22Rv1 (cell line): ENCODE measurements around the gene TRAM2.

Experiments
- H3K27ac ChIP-seq: fragments of 450-650 bp; 2 replicates; pipeline ENCODE4 v1.5.1; 2017
- ZFX ChIP-seq: fragments of 450-650 bp; IDR thresholded peaks from 2 replicates; pipeline ENCODE4 v1.6.1; 2017; ENCODE audit warnings: antibody characterized with exemption, borderline replicate concordance
- TF ChIP-seq, protein P1 (sequence below): fragments of 450-650 bp; IDR thresholded peaks from 2 replicates; pipeline ENCODE4 v1.5.1; 2017; ENCODE audit warnings: mild to moderate bottlenecking

TRAM2 gene

DNA sequence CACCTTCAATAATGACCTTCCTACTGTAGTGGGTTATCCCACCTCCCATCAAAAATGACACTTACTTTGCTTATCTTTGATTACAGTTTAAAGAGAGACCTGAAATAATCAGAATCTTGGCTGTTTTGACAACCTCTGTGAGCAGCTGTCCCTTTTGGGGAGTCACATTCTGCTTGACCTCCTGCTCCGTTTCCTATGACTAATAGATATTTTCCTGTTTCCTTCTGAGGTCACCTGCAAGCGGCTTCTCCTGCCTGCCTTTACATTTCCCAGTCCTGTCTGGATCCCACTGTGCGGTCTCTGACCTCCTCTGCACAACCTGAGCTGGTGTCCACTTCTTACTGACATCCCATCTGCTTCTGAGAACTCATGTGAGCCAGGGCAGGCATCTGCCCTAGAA, 54.2 kb downstream of the TRAM2 start:
- TF ChIP-seq, protein P1, sequence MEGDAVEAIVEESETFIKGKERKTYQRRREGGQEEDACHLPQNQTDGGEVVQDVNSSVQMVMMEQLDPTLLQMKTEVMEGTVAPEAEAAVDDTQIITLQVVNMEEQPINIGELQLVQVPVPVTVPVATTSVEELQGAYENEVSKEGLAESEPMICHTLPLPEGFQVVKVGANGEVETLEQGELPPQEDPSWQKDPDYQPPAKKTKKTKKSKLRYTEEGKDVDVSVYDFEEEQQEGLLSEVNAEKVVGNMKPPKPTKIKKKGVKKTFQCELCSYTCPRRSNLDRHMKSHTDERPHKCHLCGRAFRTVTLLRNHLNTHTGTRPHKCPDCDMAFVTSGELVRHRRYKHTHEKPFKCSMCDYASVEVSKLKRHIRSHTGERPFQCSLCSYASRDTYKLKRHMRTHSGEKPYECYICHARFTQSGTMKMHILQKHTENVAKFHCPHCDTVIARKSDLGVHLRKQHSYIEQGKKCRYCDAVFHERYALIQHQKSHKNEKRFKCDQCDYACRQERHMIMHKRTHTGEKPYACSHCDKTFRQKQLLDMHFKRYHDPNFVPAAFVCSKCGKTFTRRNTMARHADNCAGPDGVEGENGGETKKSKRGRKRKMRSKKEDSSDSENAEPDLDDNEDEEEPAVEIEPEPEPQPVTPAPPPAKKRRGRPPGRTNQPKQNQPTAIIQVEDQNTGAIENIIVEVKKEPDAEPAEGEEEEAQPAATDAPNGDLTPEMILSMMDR, result no peak
- no peak for TF ChIP-seq ZFX
- no peak overlapping the region for H3K27ac ChIP-seq

DNA sequence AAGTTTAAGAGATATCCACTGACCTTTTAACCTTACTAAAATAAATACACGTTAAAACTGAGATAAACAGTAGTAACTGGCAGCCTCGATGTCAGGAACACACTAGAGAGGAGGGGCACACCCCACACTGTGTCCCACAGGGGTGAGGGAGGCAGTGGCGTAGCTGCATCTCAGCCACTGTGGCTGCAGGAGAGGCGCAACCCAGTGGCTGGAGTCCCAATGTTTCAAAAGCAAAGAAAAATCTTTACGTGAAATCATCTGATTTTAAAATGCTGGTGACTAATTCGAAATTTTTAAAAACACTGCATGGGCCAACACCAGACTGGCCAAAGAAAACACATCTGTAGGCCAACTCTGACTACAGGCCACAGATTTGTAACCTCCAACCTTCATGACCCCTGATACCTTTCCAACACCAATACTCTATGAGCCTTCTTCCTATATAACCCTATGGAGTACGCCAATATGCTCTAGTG, 54.7 kb downstream of the TRAM2 start:
- TF ChIP-seq ZFX, result no peak
- TF ChIP-seq, protein P1, result no peak
- no peak overlapping the region for H3K27ac ChIP-seq

DNA sequence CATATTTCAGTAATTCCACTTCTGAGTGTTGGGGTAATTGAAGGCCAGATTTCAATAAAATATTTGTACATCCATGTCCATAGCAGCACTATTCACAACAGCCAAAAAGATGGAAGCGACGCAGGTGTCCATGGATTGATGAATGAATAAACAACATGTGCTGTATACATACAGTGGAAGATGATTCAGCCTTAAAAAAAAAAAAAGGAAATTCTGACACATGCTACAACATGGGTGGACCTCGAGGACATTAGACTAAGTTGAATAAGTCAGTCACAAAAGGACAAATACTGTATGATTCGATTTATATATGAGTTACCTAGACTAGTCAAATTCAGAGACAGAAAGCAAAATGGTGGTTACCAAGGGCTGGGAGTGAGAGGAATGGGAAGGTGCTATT, 57.2 kb downstream of the TRAM2 start:
- no peak for TF ChIP-seq ZFX
- TF ChIP-seq, protein P1, result no peak
- no peak overlapping the region for H3K27ac ChIP-seq

DNA sequence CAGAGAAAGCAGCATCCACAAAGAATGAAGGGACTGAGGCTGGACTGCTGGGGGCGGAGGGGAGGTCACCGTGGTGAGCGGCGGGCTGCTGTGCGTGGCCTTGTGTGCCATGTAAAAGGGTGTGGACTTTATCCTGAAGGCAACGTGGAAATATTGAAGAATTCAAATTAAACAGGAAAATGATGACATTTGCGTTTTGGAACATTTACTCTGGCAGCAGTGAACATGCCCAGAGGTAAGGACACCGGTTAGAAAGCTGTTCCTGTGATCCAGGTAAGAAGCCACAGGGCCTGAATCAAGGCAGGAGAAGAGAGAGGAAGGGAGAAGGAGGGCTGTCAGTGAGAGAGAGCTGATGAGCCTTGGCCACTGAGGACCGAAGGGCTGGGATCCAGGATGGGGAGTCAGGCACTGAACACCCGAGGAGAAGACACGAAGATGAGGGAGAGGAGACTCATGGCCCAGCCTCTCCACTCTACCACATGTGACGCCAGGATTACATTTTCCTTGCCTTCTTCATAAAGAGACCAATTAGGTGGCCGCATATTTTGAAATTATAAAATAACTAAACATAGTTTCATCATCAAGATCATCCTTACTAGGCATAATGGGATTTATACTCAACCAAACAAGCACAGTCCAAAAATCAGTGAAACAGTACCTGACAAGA, 58.4 kb downstream of the TRAM2 start:
- TF ChIP-seq, protein P1, result no peak
- TF ChIP-seq ZFX, result no peak
- no peak overlapping the region for H3K27ac ChIP-seq

DNA sequence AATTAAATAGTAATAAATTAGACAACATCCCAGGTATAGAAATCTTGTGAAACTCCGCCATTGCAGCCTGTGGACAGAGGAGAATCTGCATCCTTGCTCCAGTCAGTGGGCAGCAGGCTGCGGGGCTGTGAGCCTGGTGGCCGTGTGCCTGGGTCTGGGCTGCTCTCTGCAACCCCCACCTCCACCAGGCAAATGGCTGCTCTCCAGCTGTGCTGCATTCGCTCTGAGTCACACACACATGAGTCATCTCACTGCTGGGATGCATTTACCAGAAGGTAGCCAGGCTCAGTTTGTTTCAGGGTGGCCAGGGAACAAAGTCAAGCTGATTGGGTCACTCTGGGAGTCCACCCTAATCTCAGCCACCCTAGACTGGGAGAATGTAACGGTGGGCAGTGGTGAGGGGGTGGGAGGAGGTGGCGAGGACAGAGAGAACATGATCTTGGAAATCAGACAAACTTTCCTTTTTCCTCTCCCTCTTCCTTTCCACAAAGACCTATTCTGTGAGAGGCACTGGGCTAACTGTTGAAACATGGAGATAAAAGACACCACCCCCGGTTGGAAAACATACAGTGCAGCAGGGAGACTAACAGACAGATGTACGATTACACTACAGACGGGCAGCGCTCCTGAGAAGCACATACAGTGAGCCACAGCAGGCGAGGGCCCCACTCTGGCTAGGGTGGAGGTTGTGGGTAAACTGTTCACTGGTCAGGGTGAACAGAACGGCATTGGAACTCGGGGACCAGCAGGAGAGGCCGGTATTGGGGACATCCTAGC, 59.2 kb downstream of the TRAM2 start:
- no peak for TF ChIP-seq ZFX
- TF ChIP-seq, protein P1, result no peak
- H3K27ac ChIP-seq, result no peak overlapping the region

DNA sequence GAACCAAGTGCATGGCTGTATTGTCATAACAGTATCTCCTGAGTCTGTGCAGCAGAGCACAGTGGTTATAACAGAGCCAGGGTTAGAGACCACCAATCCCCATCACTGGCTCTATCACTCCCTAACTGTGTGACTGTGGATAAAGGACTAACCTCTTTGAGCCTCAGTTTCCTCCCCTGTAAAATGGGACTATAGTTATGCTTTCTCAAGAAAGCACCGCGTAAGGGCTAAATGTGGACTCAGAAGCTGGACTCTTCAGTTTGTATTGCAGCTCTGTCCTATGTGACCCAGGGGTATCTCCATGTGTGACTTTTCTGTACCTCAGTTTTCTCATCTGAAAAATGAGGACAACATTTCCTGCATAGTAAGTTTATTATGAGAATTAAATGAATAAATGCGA, 59.9 kb downstream of the TRAM2 start:
- TF ChIP-seq, protein P1, result no peak
- TF ChIP-seq ZFX, result no peak
- H3K27ac ChIP-seq, result no peak overlapping the region

DNA sequence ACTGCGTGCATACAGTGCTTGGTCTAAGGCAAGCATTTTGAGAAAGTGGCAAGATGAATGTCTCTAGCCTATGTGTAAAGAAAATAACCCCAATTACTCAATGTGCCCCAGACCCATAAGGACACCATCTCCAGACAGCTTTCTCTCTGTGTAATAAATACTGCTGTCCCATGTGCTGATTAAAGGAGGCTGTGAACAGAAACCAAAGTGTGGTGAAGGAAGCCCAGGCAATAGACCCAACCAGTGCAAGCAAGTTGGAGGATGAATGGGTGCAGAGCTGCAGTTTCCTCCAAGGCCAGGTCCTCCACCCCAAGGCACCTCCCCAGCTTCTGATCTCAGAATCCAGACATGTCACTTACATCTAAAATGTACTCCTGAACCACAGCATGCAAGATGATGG, 60.6 kb downstream of the TRAM2 start:
- H3K27ac ChIP-seq, result no peak overlapping the region
- TF ChIP-seq, protein P1, result no peak
- TF ChIP-seq ZFX, result no peak
